ENCODE measurements around the gene ME3.

GRCh38 chr11:86464509-86465221 lies 207.8 kb downstream of the ME3 start:
- TF ChIP-seq NR2C2 (CRISPR knock-in tag; IDR thresholded peaks at IDR 0.05) (no peak), SP1 (CRISPR knock-in tag; conservative IDR thresholded peaks at IDR 0.05) (no peak), NR3C1 (CRISPR knock-in tag; conservative IDR thresholded peaks at IDR 0.05; ENCODE audit: low read depth) (no peak), ELF4 (CRISPR knock-in tag; IDR thresholded peaks at IDR 0.05; ENCODE audit: low read depth) (no peak), JUN (CRISPR knock-in tag; IDR thresholded peaks at IDR 0.05) (no peak), ZNF121 (CRISPR knock-in tag; IDR thresholded peaks at IDR 0.05) (no peak), USF2 (CRISPR knock-in tag; IDR thresholded peaks at IDR 0.05) (no peak), ZNF219 (CRISPR knock-in tag; IDR thresholded peaks at IDR 0.05; ENCODE audit: borderline replicate concordance) (no peak), ZNF396 (CRISPR knock-in tag; IDR thresholded peaks at IDR 0.05; ENCODE audit: borderline replicate concordance) (no peak), CREB1 (CRISPR knock-in tag; IDR thresholded peaks at IDR 0.05) (no peak)
- TF ChIP-seq, protein P1, sequence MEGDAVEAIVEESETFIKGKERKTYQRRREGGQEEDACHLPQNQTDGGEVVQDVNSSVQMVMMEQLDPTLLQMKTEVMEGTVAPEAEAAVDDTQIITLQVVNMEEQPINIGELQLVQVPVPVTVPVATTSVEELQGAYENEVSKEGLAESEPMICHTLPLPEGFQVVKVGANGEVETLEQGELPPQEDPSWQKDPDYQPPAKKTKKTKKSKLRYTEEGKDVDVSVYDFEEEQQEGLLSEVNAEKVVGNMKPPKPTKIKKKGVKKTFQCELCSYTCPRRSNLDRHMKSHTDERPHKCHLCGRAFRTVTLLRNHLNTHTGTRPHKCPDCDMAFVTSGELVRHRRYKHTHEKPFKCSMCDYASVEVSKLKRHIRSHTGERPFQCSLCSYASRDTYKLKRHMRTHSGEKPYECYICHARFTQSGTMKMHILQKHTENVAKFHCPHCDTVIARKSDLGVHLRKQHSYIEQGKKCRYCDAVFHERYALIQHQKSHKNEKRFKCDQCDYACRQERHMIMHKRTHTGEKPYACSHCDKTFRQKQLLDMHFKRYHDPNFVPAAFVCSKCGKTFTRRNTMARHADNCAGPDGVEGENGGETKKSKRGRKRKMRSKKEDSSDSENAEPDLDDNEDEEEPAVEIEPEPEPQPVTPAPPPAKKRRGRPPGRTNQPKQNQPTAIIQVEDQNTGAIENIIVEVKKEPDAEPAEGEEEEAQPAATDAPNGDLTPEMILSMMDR (IDR thresholded peaks at IDR 0.05) = no peak
- TF ChIP-seq, protein P2, sequence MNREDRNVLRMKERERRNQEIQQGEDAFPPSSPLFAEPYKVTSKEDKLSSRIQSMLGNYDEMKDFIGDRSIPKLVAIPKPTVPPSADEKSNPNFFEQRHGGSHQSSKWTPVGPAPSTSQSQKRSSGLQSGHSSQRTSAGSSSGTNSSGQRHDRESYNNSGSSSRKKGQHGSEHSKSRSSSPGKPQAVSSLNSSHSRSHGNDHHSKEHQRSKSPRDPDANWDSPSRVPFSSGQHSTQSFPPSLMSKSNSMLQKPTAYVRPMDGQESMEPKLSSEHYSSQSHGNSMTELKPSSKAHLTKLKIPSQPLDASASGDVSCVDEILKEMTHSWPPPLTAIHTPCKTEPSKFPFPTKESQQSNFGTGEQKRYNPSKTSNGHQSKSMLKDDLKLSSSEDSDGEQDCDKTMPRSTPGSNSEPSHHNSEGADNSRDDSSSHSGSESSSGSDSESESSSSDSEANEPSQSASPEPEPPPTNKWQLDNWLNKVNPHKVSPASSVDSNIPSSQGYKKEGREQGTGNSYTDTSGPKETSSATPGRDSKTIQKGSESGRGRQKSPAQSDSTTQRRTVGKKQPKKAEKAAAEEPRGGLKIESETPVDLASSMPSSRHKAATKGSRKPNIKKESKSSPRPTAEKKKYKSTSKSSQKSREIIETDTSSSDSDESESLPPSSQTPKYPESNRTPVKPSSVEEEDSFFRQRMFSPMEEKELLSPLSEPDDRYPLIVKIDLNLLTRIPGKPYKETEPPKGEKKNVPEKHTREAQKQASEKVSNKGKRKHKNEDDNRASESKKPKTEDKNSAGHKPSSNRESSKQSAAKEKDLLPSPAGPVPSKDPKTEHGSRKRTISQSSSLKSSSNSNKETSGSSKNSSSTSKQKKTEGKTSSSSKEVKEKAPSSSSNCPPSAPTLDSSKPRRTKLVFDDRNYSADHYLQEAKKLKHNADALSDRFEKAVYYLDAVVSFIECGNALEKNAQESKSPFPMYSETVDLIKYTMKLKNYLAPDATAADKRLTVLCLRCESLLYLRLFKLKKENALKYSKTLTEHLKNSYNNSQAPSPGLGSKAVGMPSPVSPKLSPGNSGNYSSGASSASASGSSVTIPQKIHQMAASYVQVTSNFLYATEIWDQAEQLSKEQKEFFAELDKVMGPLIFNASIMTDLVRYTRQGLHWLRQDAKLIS (CRISPR knock-in tag; IDR thresholded peaks at IDR 0.05; ENCODE audit: borderline replicate concordance) = no peak
